ENCODE data around the gene CNTN2. TPM values are rescaled to one million over a fixed set of nuclear protein-coding genes. Genes with fewer than 3 reads are reported as not detected.

The CNTN2 gene
- total and polyA plus RNA-seq, 2 of the 4 experiments (the other 2 are of a cell fraction) = not detected

DNA sequence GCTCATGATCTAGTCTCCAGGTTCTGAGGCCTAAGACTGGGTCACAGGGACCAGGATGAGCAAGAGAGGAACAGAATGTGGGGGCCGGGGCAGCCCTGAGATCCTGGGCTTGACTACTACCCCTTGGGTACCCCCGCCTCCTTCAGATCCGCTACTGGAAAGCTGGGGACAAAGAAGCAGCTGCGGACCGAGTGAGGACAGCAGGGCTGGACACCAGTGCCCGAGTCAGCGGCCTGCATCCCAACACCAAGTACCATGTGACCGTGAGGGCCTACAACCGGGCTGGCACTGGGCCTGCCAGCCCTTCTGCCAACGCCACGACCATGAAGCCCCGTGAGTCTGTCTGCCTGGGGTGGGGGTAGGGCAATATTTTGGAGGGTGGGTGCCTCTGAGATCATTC lies 28.8 kb downstream of the CNTN2 start:
- Histone ChIP-seq H3K27ac (ENCODE audit: insufficient read depth, low read length) (no peak overlapping the region), H3K23ac (ENCODE audit: low read depth, low read length) (no peak overlapping the region), H2BK120ac (ENCODE audit: low read depth, low read length) (no peak overlapping the region), H2AK9ac (replicated peaks; ENCODE audit: low read depth, low read length, poor library complexity) (no peak overlapping the region), H4K91ac (ENCODE audit: insufficient read depth, low read depth, low read length) (no peak overlapping the region), H4K20me1 (ENCODE audit: insufficient read depth, low read length) (no peaks in the 10 kb centered on the region), H2BK5ac (ENCODE audit: low read depth, low read length, poor library complexity, severe bottlenecking) (no peak overlapping the region), H3K18ac (ENCODE audit: low read depth, low read length) (no peak overlapping the region), H2BK20ac (ENCODE audit: low read depth, low read length) (no peak overlapping the region), H3K79me1 (ENCODE audit: low read depth in 1 of 2, low read length in 2 of 2) (no peaks in the 10 kb centered on the region), H4K5ac (ENCODE audit: low read depth, low read length) (no peak overlapping the region), H3K27me3 (ENCODE audit: control insufficient read depth, insufficient read depth, low read length) (peaks cover 2% of the 10 kb centered on the region), H2AFZ (replicated peaks; ENCODE audit: low read length, poor library complexity) (no peak overlapping the region), H3K4me3 (ENCODE audit: insufficient read depth, low read depth, low read length) (no peak overlapping the region), H3K9ac (ENCODE audit: low read depth, low read length) (no peak overlapping the region), H3K56ac (ENCODE audit: extremely low read depth, insufficient read depth, low read length) (no peak overlapping the region), H4K8ac (ENCODE audit: low read depth in 2 of 2, low read length in 2 of 2) (no peak overlapping the region), H3K4me1 (ENCODE audit: control insufficient read depth, insufficient read depth, low read length) (no peaks in the 10 kb centered on the region), H3K4ac (ENCODE audit: low read depth, low read length) (no peak overlapping the region), H2BK15ac (ENCODE audit: low read depth, low read length) (no peak overlapping the region), H3K36me3 (ENCODE audit: control insufficient read depth, insufficient read depth, low read length) (no peaks in the 10 kb centered on the region), H3K4me2 (ENCODE audit: low read depth, low read length) (no peak overlapping the region), H3K9me1 (ENCODE audit: insufficient read depth, low read length) (no peaks in the 10 kb centered on the region; the same call in 1 of the 2 replicates), H3K9me3 (ENCODE audit: control insufficient read depth, insufficient read depth, low read length) (no peaks in the 10 kb centered on the region), H3K14ac (replicated peaks; ENCODE audit: low read depth, low read length) (no peak overlapping the region), H2AK5ac (ENCODE audit: low read depth, low read length) (no peak overlapping the region)
- ATAC-seq (ENCODE audit: low read depth) = no peak
- no peak for DNase-seq
- in situ Hi-C loops (cut with MboI; ENCODE audit: low sequenced_read_pairs) = no loop called here
- ChIA-PET POLR2A (ENCODE audit: unreplicated experiment) (no interaction called here), CTCF (interaction anchor here (1.5 kb wide), 1 partner anchor 10 kb away, joined by 5 read pairs; no protein-coding TSS in a partner anchor)
- dilution Hi-C loops (cut with HindIII; ENCODE audit: low sequenced_read_pairs, unreplicated experiment) = no loop called here
- TF ChIP-seq SMC3 (IDR thresholded peaks at IDR 0.05; ENCODE audit: low read depth, low read length) (no peak), BHLHE40 (IDR thresholded peaks at IDR 0.05; ENCODE audit: low read depth, low read length) (no peak), CEBPB (IDR thresholded peaks at IDR 0.05; ENCODE audit: low read depth, low read length) (no peak), MAZ (IDR thresholded peaks at IDR 0.05; ENCODE audit: borderline replicate concordance, low read depth, low read length) (no peak), NFE2L2 (IDR thresholded peaks at IDR 0.05; ENCODE audit: low read depth, low read length) (no peak), RCOR1 (IDR thresholded peaks at IDR 0.05; ENCODE audit: insufficient replicate concordance, low read length) (no peak), RFX5 (IDR thresholded peaks at IDR 0.05; ENCODE audit: low read depth, low read length) (no peak)
- TF ChIP-seq, protein P1, sequence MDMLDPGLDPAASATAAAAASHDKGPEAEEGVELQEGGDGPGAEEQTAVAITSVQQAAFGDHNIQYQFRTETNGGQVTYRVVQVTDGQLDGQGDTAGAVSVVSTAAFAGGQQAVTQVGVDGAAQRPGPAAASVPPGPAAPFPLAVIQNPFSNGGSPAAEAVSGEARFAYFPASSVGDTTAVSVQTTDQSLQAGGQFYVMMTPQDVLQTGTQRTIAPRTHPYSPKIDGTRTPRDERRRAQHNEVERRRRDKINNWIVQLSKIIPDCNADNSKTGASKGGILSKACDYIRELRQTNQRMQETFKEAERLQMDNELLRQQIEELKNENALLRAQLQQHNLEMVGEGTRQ (IDR thresholded peaks at IDR 0.05; ENCODE audit: low read depth, low read length) = no peak
- TF ChIP-seq, protein P2, sequence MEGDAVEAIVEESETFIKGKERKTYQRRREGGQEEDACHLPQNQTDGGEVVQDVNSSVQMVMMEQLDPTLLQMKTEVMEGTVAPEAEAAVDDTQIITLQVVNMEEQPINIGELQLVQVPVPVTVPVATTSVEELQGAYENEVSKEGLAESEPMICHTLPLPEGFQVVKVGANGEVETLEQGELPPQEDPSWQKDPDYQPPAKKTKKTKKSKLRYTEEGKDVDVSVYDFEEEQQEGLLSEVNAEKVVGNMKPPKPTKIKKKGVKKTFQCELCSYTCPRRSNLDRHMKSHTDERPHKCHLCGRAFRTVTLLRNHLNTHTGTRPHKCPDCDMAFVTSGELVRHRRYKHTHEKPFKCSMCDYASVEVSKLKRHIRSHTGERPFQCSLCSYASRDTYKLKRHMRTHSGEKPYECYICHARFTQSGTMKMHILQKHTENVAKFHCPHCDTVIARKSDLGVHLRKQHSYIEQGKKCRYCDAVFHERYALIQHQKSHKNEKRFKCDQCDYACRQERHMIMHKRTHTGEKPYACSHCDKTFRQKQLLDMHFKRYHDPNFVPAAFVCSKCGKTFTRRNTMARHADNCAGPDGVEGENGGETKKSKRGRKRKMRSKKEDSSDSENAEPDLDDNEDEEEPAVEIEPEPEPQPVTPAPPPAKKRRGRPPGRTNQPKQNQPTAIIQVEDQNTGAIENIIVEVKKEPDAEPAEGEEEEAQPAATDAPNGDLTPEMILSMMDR (conservative IDR thresholded peaks at IDR 0.05; ENCODE audit: low read depth, low read length) = no peak
- intact Hi-C loops (cut with micrococcal nuclease) = no loop called here
- BruUV-seq (replicated peaks) = no TSS peak
- WGBS, 2 experiments (ENCODE audit: extremely low coverage in 2 of 2, insufficient read length in 1 of 2) = 77% methylated on average over 6 of the region's 12 CpGs; no CpG with 5 or more reads in 1 of the 2 experiments
